ENCODE measurements around the gene RFPL4AL1. TPM values are rescaled to one million over a fixed set of nuclear protein-coding genes. Genes with fewer than 3 reads are reported as not detected.

RFPL4AL1 gene
- total and polyA plus RNA-seq, 2 donors from 2014 or later, result not detected

GRCh38 chr19:55781112-55781511, 12.2 kb downstream of the RFPL4AL1 start:
- FAIRE-seq (no peak), DNase-seq (no peak)
- Histone ChIP-seq H3K4me3 (ENCODE audit: low read length in 3 of 3) (no peak overlapping the region), H3K27me3 (ENCODE audit: control insufficient read depth, insufficient read depth, low read length) (no peaks in the 10 kb centered on the region), H3K36me3 (ENCODE audit: control insufficient read depth in 2 of 3, insufficient read depth in 3 of 3, low read length in 3 of 3) (no peaks in the 10 kb centered on the region), H3K9ac (ENCODE audit: low read length in 3 of 3) (no peak overlapping the region), H3K4me1 (ENCODE audit: control insufficient read depth in 2 of 3, insufficient read depth in 2 of 3, low read depth in 1 of 3, low read length in 3 of 3) (no peaks in the 10 kb centered on the region), H3K27ac (ENCODE audit: low read depth in 2 of 2, low read length in 2 of 2) (no peak overlapping the region), H3K9me3 (ENCODE audit: control insufficient read depth in 2 of 3, insufficient read depth in 1 of 3, low read length in 3 of 3) (no peaks in the 10 kb centered on the region)
- TF ChIP-seq CTCF (IDR thresholded peaks at IDR 0.05; ENCODE audit: borderline replicate concordance, extremely low read depth, insufficient read depth), result no peak
- intact Hi-C loops (cut with DNase I), result no loop called here

GRCh38 chr19:55795021-55795420, 26.1 kb downstream of the RFPL4AL1 start:
- no peak for FAIRE-seq
- TF ChIP-seq CTCF (IDR thresholded peaks at IDR 0.05; ENCODE audit: borderline replicate concordance, extremely low read depth, insufficient read depth), result no peak
- no peaks in the 10 kb centered on the region for H3K4me1 ChIP-seq (ENCODE audit: control insufficient read depth in 2 of 3, insufficient read depth in 2 of 3, low read depth in 1 of 3, low read length in 3 of 3)
- no peak overlapping the region for H3K27ac ChIP-seq (ENCODE audit: low read depth in 2 of 2, low read length in 2 of 2)
- H3K36me3 ChIP-seq (ENCODE audit: control insufficient read depth in 2 of 3, insufficient read depth in 3 of 3, low read length in 3 of 3), result no peaks in the 10 kb centered on the region
- H3K9me3 ChIP-seq (ENCODE audit: control insufficient read depth in 2 of 3, insufficient read depth in 1 of 3, low read length in 3 of 3), result no peaks in the 10 kb centered on the region
- H3K9ac ChIP-seq (ENCODE audit: low read length in 3 of 3), result no peak overlapping the region
- no peak overlapping the region for H3K4me3 ChIP-seq (ENCODE audit: low read length in 3 of 3)
- intact Hi-C loops (cut with DNase I), result no loop called here
- no peak for DNase-seq
- no peaks in the 10 kb centered on the region for H3K27me3 ChIP-seq (ENCODE audit: control insufficient read depth, insufficient read depth, low read length)

DNA sequence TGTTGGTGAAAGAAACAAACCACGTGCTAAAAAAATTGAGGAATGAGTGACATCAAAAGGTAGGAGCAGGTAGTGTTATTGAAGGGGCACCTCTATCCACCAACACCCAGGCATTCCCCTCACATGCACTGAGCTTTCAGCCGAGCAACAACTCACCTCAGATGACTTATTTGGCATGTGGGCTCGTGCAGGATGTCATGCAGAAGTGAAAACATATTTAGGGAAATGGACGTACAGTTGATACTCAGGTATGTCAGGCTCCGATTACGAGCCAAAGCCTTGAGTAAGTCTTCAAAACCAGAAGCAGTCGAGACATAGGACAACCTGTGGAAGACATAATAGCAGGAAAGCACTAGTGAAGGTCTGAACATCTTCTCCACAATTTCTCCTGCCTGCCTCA, 32.5 kb downstream of the RFPL4AL1 start:
- H3K36me3 ChIP-seq (ENCODE audit: control insufficient read depth in 2 of 3, insufficient read depth in 3 of 3, low read length in 3 of 3), result no peaks in the 10 kb centered on the region
- H3K9me3 ChIP-seq (ENCODE audit: control insufficient read depth in 2 of 3, insufficient read depth in 1 of 3, low read length in 3 of 3), result no peaks in the 10 kb centered on the region
- H3K4me1 ChIP-seq (ENCODE audit: control insufficient read depth in 2 of 3, insufficient read depth in 2 of 3, low read depth in 1 of 3, low read length in 3 of 3), result no peaks in the 10 kb centered on the region
- H3K27ac ChIP-seq (ENCODE audit: low read depth in 2 of 2, low read length in 2 of 2), result no peak overlapping the region
- no peak overlapping the region for H3K9ac ChIP-seq (ENCODE audit: low read length in 3 of 3)
- no peaks in the 10 kb centered on the region for H3K27me3 ChIP-seq (ENCODE audit: control insufficient read depth, insufficient read depth, low read length)
- TF ChIP-seq CTCF (IDR thresholded peaks at IDR 0.05; ENCODE audit: borderline replicate concordance, extremely low read depth, insufficient read depth), result no peak
- intact Hi-C loops (cut with DNase I), result no loop called here
- DNase-seq, result no peak
- no peak for FAIRE-seq
- no peak overlapping the region for H3K4me3 ChIP-seq (ENCODE audit: low read length in 3 of 3)

GRCh38 chr19:55802281-55802680, 33.4 kb downstream of the RFPL4AL1 start:
- H3K36me3 ChIP-seq (ENCODE audit: control insufficient read depth in 2 of 3, insufficient read depth in 3 of 3, low read length in 3 of 3), result no peaks in the 10 kb centered on the region
- H3K9me3 ChIP-seq (ENCODE audit: control insufficient read depth in 2 of 3, insufficient read depth in 1 of 3, low read length in 3 of 3), result no peaks in the 10 kb centered on the region
- no peaks in the 10 kb centered on the region for H3K4me1 ChIP-seq (ENCODE audit: control insufficient read depth in 2 of 3, insufficient read depth in 2 of 3, low read depth in 1 of 3, low read length in 3 of 3)
- H3K27ac ChIP-seq (ENCODE audit: low read depth in 2 of 2, low read length in 2 of 2), result no peak overlapping the region
- H3K4me3 ChIP-seq (ENCODE audit: low read length in 3 of 3), result no peak overlapping the region
- FAIRE-seq (no peak), DNase-seq (no peak)
- H3K27me3 ChIP-seq (ENCODE audit: control insufficient read depth, insufficient read depth, low read length), result no peaks in the 10 kb centered on the region
- intact Hi-C loops (cut with DNase I), result no loop called here
- TF ChIP-seq CTCF (IDR thresholded peaks at IDR 0.05; ENCODE audit: borderline replicate concordance, extremely low read depth, insufficient read depth), result no peak
- H3K9ac ChIP-seq (ENCODE audit: low read length in 3 of 3), result no peak overlapping the region

All from kidney (tissue), 14 donors.